Heart right ventricle (tissue), 16 donors: ENCODE data around the gene PRICKLE2. TPM values are rescaled to one million over a fixed set of nuclear protein-coding genes. Genes with fewer than 3 reads are reported as not detected.

Experiments
- ATAC-seq, 8 donors: fragments of 200-7000 bp; cut with Tn5 transposase; one replicate each; pipeline ENCODE4 v1.9.1; 2020; ENCODE audit warnings: mild to moderate bottlenecking in 8 of 8, moderate library complexity in 8 of 8, moderate number of reproducible peaks in 1 of 8
- DNase-seq, 2 donors: peaks; one replicate each; pipeline ENCODE4 v3.0.0-alpha.2; 2020
- H3K27ac ChIP-seq, 10 donors: fragments of 200-600 bp; sonication (generic) in 2 of 10; one replicate each; pipeline versions ENCODE4 v1.5.0 to v1.8.0; 2020 to 2022; ENCODE audit warnings: mild to moderate bottlenecking in 3 of 10
- H3K27me3 ChIP-seq, 7 donors: fragments of 200-600 bp; one replicate each; pipeline ENCODE4 v1.8.0; 2021 to 2022; ENCODE audit warnings: mild to moderate bottlenecking in 2 of 7
- H3K36me3 ChIP-seq, 9 donors: fragments of 200-600 bp; sonication (generic) in 1 of 9; one replicate each; pipeline versions ENCODE4 v1.5.0 to v1.8.0; 2020 to 2022; ENCODE audit warnings: mild to moderate bottlenecking in 2 of 9
- H3K4me1 ChIP-seq, 9 donors: fragments of 200-600 bp; sonication (generic) in 1 of 9; one replicate each; pipeline versions ENCODE4 v1.5.0 to v1.8.0; 2020 to 2022; ENCODE audit warnings: mild to moderate bottlenecking in 4 of 9
- H3K4me3 ChIP-seq, 10 donors: fragments of 200-600 bp; sonication (generic) in 2 of 10; one replicate each; pipeline versions ENCODE4 v1.5.0 to v1.8.0; 2020 to 2022; ENCODE audit warnings: mild to moderate bottlenecking in 7 of 10, moderate library complexity in 2 of 10
- H3K9me3 ChIP-seq, 11 donors: fragments of 200-600 bp in 10 of 11; sonication (generic) in 2 of 11; one replicate each; pipeline versions ENCODE4 v1.5.0 to v1.8.0; 2013 to 2022; ENCODE audit warnings: mild to moderate bottlenecking in 2 of 11, control low read depth in 1 of 11, moderate library complexity in 1 of 11
- WGBS, 2 donors: extraction: QIAGEN DNeasy Blood & Tissue Kit; methylation state at CpG; one replicate each; pipeline ENCODE4 v1.1.7; 2013; ENCODE audit warnings: inconsistent platforms in 1 of 2; 5-methylcytosine and 5-hydroxymethylcytosine counted together
- intact Hi-C, 10 donors: fragments of 100-400 bp; cut with DNase I; formaldehyde crosslinking; loops; one replicate each; pipeline versions ENCODE4 v1.11.1 to v1.14.2; 2022
- polyA plus RNA-seq, 2 donors: library from polyadenylated mRNA; stranded (reverse); fragments of 200-250 nt; gene quantifications; one replicate each; pipeline ENCODE4 v1.2.3, GENCODE V29; 2013
- total RNA-seq, 10 donors: library from RNA; stranded (reverse); fragmentation: NEBNext Ultra II Directional in 3 of 10; extraction: Animal tissue kit (Norgen Biotek cat#: 25700) in 3 of 10; gene quantifications; one replicate each; pipeline versions ENCODE4 v1.2.1 to v1.2.4, GENCODE V29; 2021 to 2023
- TF ChIP-seq, protein P1 (sequence below), 9 donors: fragments of 200-600 bp; sonication (generic) in 2 of 9; IDR thresholded peaks; one replicate each; pipeline versions ENCODE4 v1.5.0 to v1.8.0; 2021 to 2022; ENCODE audit warnings: antibody characterized with exemption in 9 of 9, mild to moderate bottlenecking in 5 of 9, moderate library complexity in 1 of 9
- donor health status: Arrhythmogenic right ventricular cardiomyopathy.
- donor health status: ischemic (EF 13 %, LVEDD 7.1; RV severe dilation, severe dysfunction).
- donor health status: healthy with polysubstance abuse.
- donor health status: DM: no; HTN: yes; CAD: no.
- donor health status: DM: no; HTN: no; CAD: no.
- donor health status: ischemic (EF 25% LVEDD 6.9; RV normal size, moderate dysfunction).
- donor health status: ischemic (EF 25% LVEDD 5.7; RV mildly dilated, moderate dysfunction).
- donor health status: healthy.
- donor health status: DM: yes; HTN: yes; CAD: no.
- donor health status: Ischemic cardiomyopathy.
- donor health status: ischemic (EF 35%, LVEDD 5.7; RV mildly dilated, moderate dysfunction).
- donor health status: nonischemic (EF 11% LVEDD 7.7; RV severe dilation, severe dysfunction).
- donor health status: DM: yes; HTN: yes; CAD: no.
- donor health status: PGD.
- donor health status: ischemic (EF 29% LVEDD 5.4; RV normal size, mild dysfunction).
- donor health status: nonischemic (EF 23%, LVEDD 6.1; RV moderate dilation, normal function).

The PRICKLE2 gene
- total and polyA plus RNA-seq, 12 donors, result 1.8 to 12.2 (median 8.1) TPM

DNA sequence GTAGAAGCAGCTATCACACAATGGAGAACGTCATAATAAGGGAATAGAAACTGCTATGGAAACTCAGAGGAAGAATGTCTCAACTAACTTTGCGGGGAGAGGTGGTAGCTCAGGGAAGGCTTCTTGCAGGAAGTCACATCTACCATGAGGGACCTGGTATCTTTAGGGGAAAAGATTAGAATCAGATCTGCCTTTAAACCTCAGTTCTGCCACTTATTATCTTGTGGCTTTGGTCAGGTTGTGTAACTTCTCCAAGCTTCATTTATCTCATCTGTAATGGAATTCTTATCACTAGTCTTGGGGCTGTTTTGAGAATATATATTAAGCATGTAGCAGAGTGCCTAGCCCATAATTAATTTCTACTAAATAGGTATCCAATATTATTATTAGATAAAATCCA lies 46.4 kb upstream of the PRICKLE2 start:
- peaks cover 5 to 16% (median 11%) of the 10 kb centered on the region in 9 donors for H3K4me1 ChIP-seq
- no peaks in the 10 kb centered on the region for H3K36me3 ChIP-seq
- no peaks in the 10 kb centered on the region for H3K9me3 ChIP-seq
- TF ChIP-seq, protein P1, sequence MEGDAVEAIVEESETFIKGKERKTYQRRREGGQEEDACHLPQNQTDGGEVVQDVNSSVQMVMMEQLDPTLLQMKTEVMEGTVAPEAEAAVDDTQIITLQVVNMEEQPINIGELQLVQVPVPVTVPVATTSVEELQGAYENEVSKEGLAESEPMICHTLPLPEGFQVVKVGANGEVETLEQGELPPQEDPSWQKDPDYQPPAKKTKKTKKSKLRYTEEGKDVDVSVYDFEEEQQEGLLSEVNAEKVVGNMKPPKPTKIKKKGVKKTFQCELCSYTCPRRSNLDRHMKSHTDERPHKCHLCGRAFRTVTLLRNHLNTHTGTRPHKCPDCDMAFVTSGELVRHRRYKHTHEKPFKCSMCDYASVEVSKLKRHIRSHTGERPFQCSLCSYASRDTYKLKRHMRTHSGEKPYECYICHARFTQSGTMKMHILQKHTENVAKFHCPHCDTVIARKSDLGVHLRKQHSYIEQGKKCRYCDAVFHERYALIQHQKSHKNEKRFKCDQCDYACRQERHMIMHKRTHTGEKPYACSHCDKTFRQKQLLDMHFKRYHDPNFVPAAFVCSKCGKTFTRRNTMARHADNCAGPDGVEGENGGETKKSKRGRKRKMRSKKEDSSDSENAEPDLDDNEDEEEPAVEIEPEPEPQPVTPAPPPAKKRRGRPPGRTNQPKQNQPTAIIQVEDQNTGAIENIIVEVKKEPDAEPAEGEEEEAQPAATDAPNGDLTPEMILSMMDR (IDR thresholded peaks at IDR 0.05), result no peak
- peaks cover 0 to 7% (median 0%) of the 10 kb centered on the region in 7 donors for H3K27me3 ChIP-seq
- ATAC-seq (no peak), DNase-seq (no peak)
- intact Hi-C loops, result loop anchor here in 2 of 10 donors (10.0 kb wide), 2 partner anchors 73 to 123 kb away; no protein-coding TSS in a partner anchor
- H3K27ac ChIP-seq, result no peak overlapping the region
- WGBS, 2 donors, result 91 to 97% methylated on average over 2 of the region's 2 CpGs
- no peak overlapping the region for H3K4me3 ChIP-seq

DNA sequence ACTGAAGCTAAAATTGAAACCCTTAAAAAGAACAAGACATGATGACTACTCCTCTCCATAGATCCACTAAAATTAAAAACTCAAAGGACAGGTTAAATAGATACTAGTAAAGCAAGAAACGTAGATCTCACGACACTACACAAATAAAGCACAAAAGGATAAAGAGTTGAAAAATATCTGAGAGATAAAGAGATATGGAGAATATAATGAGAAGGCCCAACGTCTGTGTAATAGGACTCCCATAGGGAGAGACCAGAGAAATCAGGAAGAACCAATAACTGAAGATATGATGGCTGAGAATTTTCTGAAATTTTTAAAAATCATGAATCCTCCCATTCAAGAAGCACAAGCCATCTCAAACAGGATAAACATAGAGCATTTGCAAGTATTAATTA lies 45.6 kb upstream of the PRICKLE2 start:
- Histone ChIP-seq H3K4me1 (peaks cover 5 to 22% (median 14%) of the 10 kb centered on the region in 9 donors), H3K27ac (no peak overlapping the region), H3K36me3 (no peaks in the 10 kb centered on the region), H3K27me3 (peaks cover 0 to 7% (median 0%) of the 10 kb centered on the region in 7 donors), H3K4me3 (no peak overlapping the region), H3K9me3 (no peaks in the 10 kb centered on the region)
- TF ChIP-seq, protein P1 (IDR thresholded peaks at IDR 0.05), result no peak
- ATAC-seq (no peak), DNase-seq (no peak)
- 91 to 96% methylated on average over 3 of the region's 3 CpGs for WGBS, 2 donors
- intact Hi-C loops, result loop anchor here in 2 of 10 donors (10.0 kb wide), 2 partner anchors 74 to 124 kb away; no protein-coding TSS in a partner anchor

DNA sequence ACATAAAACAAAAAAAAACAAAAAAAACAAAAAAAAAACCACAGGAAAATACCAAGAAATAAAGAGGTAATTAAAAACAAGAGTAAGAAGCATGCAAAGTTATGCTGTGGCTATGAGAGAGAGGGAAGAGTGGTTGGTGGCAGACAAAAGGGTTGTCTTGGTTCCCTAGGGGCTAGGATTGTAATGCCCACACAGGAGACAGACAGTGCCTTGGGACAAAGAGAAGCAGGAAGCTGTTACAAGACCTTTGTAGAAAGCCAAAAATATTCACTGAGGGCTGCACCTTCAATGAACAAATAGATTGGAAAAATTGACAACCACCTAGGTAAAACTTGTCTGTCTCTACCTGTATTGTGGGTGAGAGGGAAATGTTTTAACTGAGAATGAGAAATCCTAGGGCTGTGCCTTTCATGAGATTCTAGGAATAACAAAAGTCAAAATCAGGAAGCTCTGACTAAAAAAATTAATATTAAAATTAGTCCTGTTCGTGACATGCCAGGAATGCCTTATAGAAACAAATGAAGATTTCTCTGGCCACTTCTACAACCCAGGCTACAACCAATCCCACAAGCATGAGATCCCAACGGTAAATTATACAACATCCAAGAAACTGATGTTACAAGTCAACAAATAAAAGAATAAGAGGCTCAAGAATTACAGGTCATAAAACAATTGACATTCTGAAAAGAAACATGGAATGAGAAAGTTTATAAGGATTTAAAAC lies 45.0 kb upstream of the PRICKLE2 start:
- no peaks in the 10 kb centered on the region for H3K36me3 ChIP-seq
- no peak overlapping the region for H3K4me3 ChIP-seq
- H3K27me3 ChIP-seq, result peaks cover 0 to 7% (median 0%) of the 10 kb centered on the region in 7 donors
- ATAC-seq (no peak), DNase-seq (no peak)
- intact Hi-C loops, result loop anchor here in 2 of 10 donors (10.0 kb wide), 2 partner anchors 74 to 124 kb away; no protein-coding TSS in a partner anchor
- WGBS, 2 donors, result 96 to 97% methylated on average over 2 of the region's 2 CpGs
- peaks cover 5 to 27% (median 19%) of the 10 kb centered on the region in 9 donors for H3K4me1 ChIP-seq
- no peaks in the 10 kb centered on the region for H3K9me3 ChIP-seq
- TF ChIP-seq, protein P1 (IDR thresholded peaks at IDR 0.05), result no peak
- H3K27ac ChIP-seq, result no peak overlapping the region

DNA sequence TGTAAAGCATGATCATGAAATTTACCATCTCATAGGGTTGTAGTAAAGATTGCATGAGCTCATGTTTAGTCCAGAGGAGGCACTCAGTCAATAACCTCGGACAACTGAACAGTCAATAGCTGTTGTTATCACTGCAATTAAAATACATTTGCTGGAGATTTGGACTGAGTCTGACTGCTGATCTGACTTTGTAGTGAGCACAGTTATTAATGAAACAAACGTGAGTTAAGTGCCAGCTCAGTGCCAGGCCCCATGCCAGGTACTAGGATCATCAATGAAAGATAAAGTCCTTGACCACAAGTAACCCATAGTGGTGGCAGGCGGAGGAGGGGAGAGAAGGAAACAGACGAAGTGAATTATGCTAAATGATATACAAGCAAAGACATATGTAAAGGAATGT lies 43.7 kb upstream of the PRICKLE2 start:
- Histone ChIP-seq H3K4me3 (no peak overlapping the region), H3K9me3 (no peaks in the 10 kb centered on the region), H3K27me3 (peaks cover 0 to 7% (median 0%) of the 10 kb centered on the region in 7 donors), H3K4me1 (peaks cover 5 to 41% (median 30%) of the 10 kb centered on the region in 9 donors), H3K36me3 (no peaks in the 10 kb centered on the region), H3K27ac (peak overlapping the region in 1 of 10 donors; percentile 92)
- peak in 4 of 8 donors; percentile 6 to 75 (median 30) for ATAC-seq
- TF ChIP-seq, protein P1 (IDR thresholded peaks at IDR 0.05), result no peak
- intact Hi-C loops, result loop anchor here in 5 of 10 donors (5.0 to 10.0 kb wide), 9 partner anchors 42 to 237 kb away; partner anchors contain the start of gene PRICKLE2 (in 1 of the 5)
- 49 to 58% methylated on average over 4 of the region's 4 CpGs for WGBS, 2 donors
- DNase-seq, result peak; percentile 26 to 39
